ENCODE data around the gene CHSY1. TPM values are rescaled to one million over a fixed set of nuclear protein-coding genes. Genes with fewer than 3 reads are reported as not detected.

Gene CHSY1
- total and polyA plus RNA-seq, 9 donors = 23.0 to 69.9 (median 33.0) TPM

DNA sequence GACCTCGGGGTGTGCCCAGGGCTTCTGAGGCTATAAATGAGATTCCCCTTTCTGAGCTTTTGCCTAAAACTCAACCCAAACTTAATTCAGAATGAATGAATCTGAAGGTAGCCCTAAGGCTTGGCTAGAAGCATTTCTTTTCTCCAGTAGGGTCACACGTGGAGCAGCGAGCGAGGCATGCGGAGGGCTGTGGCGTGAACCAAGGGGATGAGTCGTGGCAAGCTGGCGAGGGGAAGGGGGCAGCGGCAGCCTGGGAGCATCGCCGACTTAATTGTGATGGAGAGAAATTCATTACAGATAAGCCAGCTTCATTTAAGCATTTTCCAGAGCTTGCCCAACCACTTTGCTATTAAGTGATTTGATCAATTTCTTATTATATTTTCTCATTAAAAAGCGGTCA is 79.9 kb downstream of the CHSY1 start:
- H3K36me3 ChIP-seq = no peaks in the 10 kb centered on the region
- no peak overlapping the region for H3K4me3 ChIP-seq
- intact Hi-C loops (cut with DNase I) = loop anchor here in 1 of 4 donors (10.0 kb wide), 1 partner anchor 73 kb away; no protein-coding TSS in a partner anchor
- peaks cover 9% of the 10 kb centered on the region for H3K4me1 ChIP-seq (ENCODE audit: insufficient read depth)
- WGBS, 3 donors = 81 to 89% (median 82%) methylated on average over 12 of the region's 12 CpGs
- H3K9me3 ChIP-seq = no peaks in the 10 kb centered on the region
- no peak for DNase-seq
- no peak overlapping the region for H3K27ac ChIP-seq
- TF ChIP-seq POLR2A (IDR thresholded peaks at IDR 0.05) (no peak), EP300 (IDR thresholded peaks at IDR 0.05) (no peak)
- TF ChIP-seq, protein P1, sequence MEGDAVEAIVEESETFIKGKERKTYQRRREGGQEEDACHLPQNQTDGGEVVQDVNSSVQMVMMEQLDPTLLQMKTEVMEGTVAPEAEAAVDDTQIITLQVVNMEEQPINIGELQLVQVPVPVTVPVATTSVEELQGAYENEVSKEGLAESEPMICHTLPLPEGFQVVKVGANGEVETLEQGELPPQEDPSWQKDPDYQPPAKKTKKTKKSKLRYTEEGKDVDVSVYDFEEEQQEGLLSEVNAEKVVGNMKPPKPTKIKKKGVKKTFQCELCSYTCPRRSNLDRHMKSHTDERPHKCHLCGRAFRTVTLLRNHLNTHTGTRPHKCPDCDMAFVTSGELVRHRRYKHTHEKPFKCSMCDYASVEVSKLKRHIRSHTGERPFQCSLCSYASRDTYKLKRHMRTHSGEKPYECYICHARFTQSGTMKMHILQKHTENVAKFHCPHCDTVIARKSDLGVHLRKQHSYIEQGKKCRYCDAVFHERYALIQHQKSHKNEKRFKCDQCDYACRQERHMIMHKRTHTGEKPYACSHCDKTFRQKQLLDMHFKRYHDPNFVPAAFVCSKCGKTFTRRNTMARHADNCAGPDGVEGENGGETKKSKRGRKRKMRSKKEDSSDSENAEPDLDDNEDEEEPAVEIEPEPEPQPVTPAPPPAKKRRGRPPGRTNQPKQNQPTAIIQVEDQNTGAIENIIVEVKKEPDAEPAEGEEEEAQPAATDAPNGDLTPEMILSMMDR (IDR thresholded peaks at IDR 0.05) = no peak
- no peaks in the 10 kb centered on the region for H3K27me3 ChIP-seq

DNA sequence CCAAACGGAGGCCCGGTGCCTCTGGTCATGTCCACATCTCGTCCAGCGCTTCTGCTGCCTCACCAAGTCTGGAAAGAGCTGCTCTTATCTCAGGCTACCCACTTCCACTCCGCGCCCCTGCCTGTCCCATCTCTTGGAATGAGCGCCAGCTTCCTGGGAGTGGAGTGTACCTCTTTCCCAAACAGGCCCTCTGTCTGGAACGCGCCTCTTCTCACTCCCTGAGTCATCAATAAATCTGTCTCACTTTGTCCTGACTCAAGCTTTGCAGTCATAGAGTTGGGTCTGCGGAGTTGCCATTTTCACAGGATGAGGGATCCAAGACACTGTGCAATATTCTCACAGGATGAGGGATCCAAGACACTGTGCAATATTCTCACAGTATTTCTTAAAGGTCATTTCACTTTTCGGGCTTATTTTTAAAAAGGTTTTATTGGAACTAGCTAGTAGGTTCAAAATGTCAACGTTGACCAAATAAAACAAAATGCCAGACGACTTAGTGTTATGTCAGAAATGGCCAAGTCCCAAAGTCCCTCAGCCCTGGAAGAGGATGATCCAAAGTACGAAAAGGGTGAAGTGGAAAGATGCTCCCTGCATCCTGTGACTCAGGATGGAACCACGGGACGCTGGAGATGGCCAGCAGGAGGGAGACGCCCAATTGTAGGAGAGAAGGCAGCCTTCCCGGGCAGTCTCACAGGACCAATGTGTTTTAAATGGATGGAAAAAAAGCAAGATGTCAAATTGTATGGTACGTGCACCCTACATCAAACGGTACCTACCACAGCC is 81.1 kb downstream of the CHSY1 start:
- intact Hi-C loops (cut with DNase I) = loop anchor here in 1 of 4 donors (10.0 kb wide), 1 partner anchor 74 kb away; no protein-coding TSS in a partner anchor
- Histone ChIP-seq H3K27me3 (no peaks in the 10 kb centered on the region), H3K4me3 (no peak overlapping the region), H3K27ac (no peak overlapping the region), H3K9me3 (peaks cover 0 to 4% of the 10 kb centered on the region in 2 donors), H3K36me3 (no peaks in the 10 kb centered on the region), H3K4me1 (ENCODE audit: insufficient read depth) (peaks cover 9% of the 10 kb centered on the region)
- WGBS, 3 donors = 72 to 81% (median 73%) methylated on average over 20 of the region's 20 CpGs
- no peak for TF ChIP-seq POLR2A (IDR thresholded peaks at IDR 0.05)
- TF ChIP-seq, protein P1 (IDR thresholded peaks at IDR 0.05) = no peak
- no peak for TF ChIP-seq EP300 (IDR thresholded peaks at IDR 0.05)
- DNase-seq = peak in 1 of 5 donors; percentile 41

DNA sequence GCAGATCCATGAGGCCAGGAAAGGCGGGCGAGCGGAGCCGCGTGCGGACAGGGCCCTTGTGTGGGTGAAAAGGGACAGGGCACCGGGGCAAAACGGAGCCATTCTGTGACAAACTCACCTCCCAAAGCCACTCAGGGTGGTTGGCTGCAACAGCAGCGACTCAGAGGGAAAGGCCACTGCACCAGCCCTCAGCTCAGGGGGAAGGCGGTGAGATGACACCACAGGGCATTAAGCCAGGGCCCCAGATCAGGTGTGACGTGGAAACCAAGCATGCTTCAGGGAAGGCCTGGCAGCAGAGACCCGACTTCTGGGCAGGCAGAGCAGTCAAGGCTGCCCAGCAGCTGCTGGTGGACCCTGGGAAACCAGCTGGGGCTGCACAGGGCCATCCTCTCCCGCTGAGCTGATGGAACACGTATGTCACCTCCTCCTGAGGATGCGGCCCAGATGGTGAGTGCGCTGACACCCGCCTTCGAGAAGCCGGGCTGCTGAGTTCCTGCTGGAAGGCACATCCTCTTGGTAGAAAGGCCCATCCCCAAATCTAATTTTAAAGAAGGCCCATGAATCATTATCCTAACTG is 82.3 kb downstream of the CHSY1 start:
- no peak for DNase-seq
- 80 to 87% (median 81%) methylated on average over 18 to 19 of the region's 19 CpGs for WGBS, 3 donors
- Histone ChIP-seq H3K9me3 (peaks cover 0 to 6% of the 10 kb centered on the region in 2 donors), H3K4me3 (no peak overlapping the region), H3K27me3 (no peaks in the 10 kb centered on the region), H3K4me1 (ENCODE audit: insufficient read depth) (peaks cover 9% of the 10 kb centered on the region), H3K27ac (no peak overlapping the region), H3K36me3 (no peaks in the 10 kb centered on the region)
- intact Hi-C loops (cut with DNase I) = loop anchor here in 2 of 4 donors (10.0 kb wide), 2 partner anchors 75 to 1995 kb away; no protein-coding TSS in a partner anchor
- TF ChIP-seq EP300 (IDR thresholded peaks at IDR 0.05) (no peak), POLR2A (IDR thresholded peaks at IDR 0.05) (no peak)
- TF ChIP-seq, protein P1 (IDR thresholded peaks at IDR 0.05) = no peak

DNA sequence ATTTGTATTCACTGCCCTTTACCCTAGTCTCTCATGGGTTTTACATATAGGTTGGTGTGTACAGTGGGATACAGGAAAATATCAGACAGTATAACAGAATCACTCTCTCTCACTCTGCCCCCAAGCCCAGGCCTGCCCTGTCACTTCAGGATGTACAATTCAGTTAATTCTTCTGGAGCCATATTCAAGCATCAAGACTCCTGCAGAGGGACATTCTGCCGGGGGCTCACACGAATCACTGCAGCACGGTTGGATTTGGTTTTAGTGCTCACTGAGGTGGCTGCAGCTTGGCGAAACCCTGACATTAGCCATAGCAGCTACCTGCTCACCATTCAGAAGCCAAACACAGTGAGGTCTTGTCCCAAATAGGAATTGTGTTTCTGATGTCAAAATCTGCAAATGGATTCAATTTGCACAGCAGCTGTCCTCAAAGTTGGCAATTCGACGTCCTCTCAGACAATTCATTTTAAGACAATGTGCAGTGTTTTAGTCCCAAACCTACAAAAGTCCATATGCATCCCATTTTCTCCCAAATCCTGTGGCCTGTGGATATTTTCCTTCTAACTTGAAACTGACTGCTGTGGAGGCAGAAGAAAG is 82.9 kb downstream of the CHSY1 start:
- intact Hi-C loops (cut with DNase I) = loop anchor here in 1 of 4 donors (10.0 kb wide), 1 partner anchor 1994 kb away; no protein-coding TSS in a partner anchor
- WGBS, 3 donors = 90 to 96% (median 92%) methylated on average over 6 of the region's 6 CpGs
- DNase-seq = no peak
- TF ChIP-seq POLR2A (IDR thresholded peaks at IDR 0.05) (no peak), EP300 (IDR thresholded peaks at IDR 0.05) (no peak)
- TF ChIP-seq, protein P1 (IDR thresholded peaks at IDR 0.05) = no peak
- peaks cover 0 to 6% of the 10 kb centered on the region in 2 donors for H3K9me3 ChIP-seq
- H3K4me3 ChIP-seq = no peak overlapping the region
- H3K27me3 ChIP-seq = no peaks in the 10 kb centered on the region
- peaks cover 9% of the 10 kb centered on the region for H3K4me1 ChIP-seq (ENCODE audit: insufficient read depth)
- H3K36me3 ChIP-seq = no peaks in the 10 kb centered on the region
- H3K27ac ChIP-seq = peak overlapping the region in 1 of 2 donors; percentile 24
